Stimulated activated CD4-positive, alpha-beta T cell treated with anti-CD3 and anti-CD28 coated beads, TNF-alpha, amount 100 ng/mL, for 24 hours (primary cell): Measurements from ENCODE around the gene IFT74.

Experiments
- DNase-seq, 3 experiments: peaks; one replicate each; pipeline ENCODE4 v3.0.0-alpha.2; 2020; ENCODE audit warnings: low read depth in 3 of 3

The IFT74 gene

DNA sequence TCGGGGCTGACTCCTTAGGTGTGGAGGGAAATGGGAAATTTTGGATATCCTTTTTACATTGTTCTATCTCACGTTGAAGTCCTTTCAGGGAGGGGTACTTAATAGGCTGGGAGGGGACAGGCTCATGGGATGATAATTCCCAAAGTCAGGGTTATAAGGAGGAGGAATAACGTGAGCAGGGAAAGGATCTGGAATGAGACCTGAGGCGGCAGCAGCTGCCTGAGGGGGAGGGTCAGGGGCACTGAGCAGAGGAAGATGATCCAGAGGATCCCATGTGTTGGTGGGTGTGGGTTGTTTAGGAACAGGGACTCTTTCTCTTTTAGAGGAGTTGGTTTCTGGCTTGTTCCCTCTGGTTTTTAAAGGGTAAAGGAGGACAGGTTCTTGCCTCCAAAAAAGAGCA lies 18.7 kb downstream of the IFT74 start:
- DNase-seq: no peak

DNA sequence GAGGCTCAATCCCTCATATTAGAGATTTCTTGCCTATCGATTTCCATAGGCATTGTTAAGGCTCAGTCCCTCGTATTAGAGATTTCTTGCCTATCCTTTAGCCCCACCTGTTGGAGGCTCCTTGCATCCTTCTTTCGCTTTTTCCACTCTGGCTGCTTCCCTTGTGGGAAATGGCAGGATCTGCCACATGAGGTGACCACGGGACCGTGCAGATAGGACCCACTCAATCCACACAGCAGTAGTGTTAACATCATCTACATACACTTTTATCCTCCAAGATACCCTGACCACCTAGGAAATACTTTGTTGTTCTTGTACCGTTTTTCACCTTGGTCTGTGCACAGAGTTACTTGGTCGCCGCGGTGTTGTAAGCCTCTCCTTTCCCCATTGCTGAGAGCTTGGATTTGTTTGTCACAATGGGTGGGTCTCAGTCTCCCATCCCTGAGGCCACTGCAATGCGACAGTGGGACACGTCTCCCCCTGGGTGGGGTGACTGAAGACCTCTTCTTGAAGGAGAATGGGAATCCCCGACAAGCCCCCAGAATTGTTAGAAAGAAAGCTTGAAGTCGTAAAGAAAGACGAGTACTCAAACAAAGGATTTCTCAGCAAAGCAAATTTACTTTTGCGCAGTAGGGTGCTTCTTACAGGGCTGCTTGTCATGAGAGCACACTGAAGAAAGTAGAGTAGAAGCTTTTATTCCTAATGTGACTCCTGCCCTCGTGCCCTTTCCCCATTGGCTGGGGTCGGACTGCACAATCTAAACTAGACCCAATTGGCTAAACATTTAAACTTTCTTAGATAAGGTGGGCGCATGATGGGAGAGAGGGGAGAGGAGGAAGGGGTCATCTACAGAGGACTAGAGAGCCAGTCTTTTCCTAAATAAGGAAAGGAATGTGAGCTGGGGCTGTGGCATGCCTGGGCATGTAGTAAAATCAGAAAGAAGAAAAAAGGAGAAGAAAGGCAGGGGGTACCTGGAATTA lies 19.8 kb downstream of the IFT74 start:
- DNase-seq: no peak

DNA sequence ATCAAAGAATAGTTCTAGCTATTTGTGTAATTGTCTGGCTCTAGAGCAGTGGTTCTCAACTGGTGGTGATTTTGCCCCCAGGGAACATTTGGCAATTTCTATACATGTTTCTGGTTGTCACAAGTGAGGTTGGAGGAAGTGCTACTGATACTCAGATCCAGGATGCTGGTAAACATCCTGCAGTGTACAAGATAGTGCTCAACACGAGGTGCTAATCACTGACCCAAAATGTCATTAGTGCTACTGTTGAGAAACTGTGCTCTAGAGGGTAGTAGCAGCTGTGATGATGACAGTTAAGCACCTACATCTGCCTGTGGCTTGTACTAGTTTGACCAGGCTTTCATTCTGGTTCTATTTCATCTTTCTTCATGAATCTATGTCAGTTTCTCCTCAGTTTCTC lies 27.1 kb downstream of the IFT74 start:
- DNase-seq: no peak

DNA sequence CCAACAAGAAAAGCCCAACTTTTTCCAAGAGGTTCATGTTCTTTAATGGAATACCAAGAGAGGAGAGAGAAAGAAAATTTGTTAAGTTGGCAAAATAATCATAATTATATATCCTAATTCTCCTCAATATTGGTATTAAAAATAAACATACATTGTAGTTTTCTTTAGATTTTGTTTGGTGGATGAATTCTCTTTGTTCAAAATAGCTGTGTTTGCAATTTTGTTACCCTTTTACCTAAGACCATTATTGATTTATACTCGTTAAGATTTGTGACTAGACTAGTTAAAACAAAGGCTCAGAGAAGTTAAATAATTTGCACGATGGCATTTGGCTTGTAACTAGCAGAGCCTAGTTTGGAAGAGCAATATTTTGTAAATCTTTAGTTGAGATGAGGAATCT lies 39.6 kb downstream of the IFT74 start:
- DNase-seq: no peak

DNA sequence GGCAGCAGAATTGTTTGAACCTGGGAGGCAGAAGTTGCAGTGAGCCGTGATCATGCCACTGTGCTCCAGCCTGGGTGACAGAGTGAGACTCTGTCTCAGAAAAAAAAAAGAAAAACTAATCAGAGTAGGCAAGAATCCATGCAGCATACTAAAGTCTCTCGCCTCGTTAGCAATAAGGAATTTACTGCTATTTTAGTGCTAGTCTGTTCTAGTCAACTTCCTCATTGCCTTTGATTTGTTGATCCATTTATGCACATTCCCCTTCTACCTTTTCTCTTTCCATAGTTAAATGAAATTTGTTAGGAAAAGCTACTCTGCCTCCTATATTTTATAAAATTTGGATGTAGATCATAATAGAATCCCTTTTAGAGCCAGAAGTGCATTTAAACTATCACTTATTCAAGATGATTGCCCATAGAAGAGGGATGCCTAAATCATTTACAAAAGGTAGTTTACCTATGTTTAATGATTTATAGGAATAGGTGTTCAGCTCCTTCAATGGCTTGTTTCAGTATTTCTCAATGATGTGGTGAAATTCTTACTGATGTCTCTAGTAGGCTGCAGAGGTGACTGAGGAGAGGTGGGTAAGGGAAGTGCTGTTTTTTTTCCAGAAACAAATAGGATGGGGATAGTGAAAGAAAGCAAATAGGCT lies 47.3 kb downstream of the IFT74 start:
- DNase-seq: no peak

DNA sequence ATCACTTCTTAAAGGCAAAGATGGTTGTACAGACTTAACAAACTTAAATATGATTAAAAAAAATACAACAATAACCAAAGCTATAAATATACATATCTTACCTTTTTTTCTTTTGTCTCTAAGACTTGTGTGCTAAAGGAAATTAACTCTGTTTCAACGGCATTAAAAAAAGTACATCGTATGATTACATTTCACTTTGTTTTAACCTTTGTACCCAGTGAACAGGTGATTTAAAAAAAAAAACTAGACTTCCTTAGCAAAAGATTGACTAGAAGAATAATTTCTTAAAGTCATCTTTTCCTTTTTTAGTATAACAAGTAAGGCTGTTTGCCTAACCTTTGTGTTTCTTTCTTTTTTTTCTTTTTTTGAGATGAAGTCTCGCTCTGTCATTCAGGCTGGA lies 49.3 kb downstream of the IFT74 start, which contains the start of gene LRRC19:
TSS of gene LRRC19 (minus strand) at position 182 of the 400 bp plus-strand sequence. CDS start 5,978 bp downstream, outside the sequence.
- DNase-seq: no peak

DNA sequence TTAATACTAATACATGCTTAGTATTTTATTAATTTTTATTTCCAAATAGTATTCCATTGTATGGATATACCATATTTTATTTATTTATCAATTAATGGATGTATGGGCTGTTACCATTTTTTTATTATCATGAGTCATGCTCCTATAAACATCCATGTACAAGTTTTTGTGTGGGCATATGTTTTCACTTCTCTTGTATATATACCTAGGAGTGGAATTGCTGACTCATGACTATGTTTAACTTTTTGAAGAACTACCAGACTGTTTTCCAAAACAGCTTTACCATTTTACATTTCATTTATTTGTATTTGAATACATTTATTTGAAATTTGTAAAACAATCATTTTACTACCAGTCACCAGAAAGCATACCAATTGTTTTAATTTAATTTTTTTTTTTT lies 63.4 kb downstream of the IFT74 start:
- no peak for DNase-seq

DNA sequence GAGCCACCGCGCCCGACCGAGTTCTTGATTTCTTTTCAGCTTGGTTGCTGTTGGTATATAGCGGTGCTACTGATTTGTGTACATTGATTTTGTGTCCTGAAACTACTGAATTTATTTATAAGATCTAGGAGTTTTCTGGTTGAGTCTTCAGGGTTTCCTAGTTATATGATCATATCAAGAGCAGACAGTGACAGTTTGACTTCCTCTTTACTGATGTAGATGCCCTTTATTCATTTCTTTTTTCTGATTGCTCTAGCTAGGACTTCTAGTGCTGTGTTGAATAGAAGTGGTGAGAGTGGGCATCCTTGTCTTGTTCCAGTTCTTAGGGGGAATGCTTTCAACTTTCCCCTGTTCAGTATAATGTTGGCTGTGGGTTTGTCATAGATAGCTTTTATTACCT lies 66.7 kb downstream of the IFT74 start:
- DNase-seq: no peak

DNA sequence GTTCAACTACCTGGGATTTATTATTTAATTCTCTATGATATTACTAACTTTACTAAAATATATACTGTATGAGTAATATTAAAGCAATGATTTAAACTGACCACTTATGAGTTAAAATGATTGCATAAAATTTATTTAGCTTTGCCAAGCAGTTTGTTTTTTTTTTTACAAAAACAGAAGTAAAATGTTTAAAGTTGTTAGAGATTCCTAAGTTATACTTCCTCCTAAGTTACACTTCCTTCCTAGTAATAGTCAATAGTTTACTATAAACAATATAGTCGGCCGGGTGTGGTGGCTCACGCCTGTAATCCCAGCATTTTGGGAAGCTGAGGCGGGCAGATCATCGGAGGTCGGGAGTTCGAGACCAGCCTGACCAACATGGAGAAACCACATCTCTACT lies 73.0 kb downstream of the IFT74 start:
- no peak for DNase-seq

DNA sequence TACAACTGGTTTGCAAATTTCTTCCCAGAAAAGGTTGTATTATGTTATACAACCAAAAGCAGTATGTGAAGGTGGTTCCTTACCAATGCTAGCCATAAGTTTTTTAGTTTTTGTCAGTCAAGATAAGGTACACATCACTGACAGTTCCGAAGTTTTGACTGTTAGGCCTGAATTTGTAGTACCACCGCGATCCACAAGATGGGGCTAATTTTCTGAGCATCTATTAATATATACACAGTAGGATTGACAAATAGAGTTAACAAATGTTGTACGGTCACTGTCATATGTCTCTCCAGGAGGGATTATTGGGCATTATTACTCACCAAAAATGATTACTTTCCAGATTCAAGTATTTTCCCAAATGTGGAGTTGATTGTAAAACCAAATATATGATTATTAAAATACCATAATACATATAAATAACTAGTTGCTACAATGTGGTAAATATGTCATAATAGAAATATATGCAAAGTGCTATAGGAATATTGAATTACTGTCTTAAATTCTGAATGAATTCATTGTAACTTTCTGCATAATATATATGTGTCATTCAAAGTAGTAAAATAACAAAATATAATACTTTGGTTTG lies 77.7 kb downstream of the IFT74 start:
- peak; percentile 10 to 26 (median 19) for DNase-seq

DNA sequence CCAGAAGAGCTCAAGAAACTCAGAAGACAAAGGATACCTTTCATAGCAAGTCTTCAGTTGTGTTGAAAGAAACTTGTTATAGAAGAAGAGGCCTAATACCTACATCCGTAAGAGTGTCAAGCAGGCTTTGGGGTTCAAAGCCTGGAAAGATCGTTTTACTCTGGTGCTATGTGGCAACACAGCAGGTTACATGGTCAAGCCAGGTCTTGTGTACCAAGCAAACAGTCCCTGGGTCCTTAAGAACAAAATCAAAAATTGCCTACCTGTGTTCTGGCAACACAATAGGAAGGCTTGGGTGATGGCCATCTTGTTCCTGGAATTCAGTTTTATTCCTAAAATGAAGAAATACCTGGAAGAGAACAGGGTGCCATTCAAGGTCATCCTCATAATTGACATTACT lies 81.3 kb downstream of the IFT74 start:
- no peak for DNase-seq

DNA sequence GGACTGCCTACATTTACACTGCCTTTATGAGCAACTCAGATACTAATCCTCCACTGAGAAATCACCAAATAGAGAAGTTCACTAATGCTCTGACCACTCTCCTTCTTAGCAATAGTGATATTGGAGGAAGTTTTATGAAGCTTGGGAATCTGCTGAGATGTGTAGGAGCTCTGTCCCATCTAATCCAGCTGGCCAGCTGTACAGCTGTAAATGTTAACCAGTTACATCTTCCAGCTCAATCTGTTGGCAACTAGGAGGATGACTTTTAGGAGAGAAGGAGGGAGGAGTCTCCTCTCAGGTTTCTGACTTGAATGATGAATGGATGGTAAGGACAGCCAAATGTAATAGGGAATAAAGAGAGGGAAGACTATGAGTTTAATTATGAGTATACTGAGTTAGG lies 85.5 kb downstream of the IFT74 start:
- DNase-seq: no peak

DNA sequence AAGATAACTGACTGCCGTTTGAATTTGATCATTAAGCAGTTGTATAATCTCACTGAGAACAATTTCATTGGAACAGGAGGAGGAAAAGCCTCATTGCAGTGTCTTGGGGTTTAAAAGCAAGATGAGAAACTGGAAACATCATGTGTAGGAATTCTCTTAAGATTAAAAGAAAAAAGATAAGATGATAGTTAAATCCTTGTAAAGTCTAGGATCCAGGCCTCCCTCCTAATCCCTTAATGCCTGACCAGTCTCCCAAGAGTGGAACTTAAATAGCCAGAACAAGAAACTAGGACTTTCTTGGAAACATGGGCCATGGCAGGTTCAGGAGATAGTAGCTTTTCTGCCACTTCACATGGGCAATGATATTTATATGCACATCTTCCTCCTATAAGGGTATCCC lies 86.3 kb downstream of the IFT74 start:
- DNase-seq: no peak

DNA sequence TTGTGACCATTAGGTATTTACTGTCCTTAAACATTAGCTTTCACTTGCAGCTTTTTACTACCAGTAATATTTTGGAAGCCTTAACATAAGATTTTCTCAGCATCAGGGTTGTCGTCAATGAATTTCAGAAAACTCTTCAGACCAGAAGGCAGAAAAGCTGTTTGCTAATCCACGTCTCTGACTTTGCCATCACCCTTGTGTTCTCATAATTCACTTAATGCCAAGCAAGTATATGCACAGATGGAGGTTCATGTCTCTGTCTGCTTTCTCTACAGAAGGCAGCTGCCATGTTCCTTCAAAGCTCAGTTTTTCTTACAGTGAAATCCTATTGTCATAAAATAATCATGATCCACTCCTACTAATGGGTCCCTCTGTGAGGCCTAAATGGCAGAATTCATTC lies 87.0 kb downstream of the IFT74 start:
- no peak for DNase-seq

DNA sequence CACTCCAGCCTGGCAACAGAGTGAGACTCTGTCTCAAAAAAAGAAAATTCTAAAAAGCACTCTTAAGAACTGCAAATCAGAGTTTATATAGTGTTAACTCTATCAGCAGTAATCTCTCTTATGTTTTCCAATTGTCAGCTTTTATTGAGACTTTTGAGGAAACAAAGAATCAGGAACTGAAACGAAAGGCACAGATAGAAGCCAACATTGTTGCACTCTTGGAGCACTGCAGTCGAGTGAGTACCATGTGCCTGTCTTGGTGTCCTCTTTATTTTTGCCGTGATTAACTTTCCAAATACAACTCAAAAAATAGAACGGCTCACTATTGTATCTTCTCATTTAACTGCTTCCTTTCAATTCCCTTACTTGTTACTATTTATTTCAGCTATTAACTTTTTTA lies 90.9 kb downstream of the IFT74 start:
- DNase-seq: no peak

DNA sequence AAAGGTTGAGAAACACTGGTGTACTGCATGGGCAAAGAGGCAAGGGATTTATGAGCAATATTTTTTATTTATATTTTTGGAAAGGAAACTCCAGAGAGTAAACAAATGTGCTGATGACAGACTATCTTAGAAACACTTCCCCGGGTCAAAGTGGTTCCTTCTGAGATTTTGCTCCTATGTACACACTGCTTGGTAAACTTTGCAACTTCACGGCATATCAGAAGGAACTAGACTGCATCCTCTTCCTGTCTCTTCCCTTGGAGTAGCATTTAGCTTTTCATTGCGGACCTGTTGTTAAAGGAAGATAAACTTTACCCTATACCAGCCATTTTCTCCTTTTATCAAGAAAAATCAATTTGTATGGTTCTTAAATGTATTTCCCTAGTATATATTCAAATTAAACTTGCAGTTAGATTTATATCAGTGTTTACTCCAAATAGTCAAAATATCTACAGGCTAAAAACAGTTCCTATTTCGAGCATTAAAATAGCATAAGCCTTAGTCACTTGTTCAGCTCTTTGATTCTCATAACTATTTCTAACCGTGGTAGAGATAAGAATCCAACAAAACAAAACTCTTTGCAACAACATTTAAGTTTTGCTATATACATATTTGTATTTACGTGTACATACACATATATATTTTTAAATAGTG lies 97.3 kb downstream of the IFT74 start:
- no peak for DNase-seq

DNA sequence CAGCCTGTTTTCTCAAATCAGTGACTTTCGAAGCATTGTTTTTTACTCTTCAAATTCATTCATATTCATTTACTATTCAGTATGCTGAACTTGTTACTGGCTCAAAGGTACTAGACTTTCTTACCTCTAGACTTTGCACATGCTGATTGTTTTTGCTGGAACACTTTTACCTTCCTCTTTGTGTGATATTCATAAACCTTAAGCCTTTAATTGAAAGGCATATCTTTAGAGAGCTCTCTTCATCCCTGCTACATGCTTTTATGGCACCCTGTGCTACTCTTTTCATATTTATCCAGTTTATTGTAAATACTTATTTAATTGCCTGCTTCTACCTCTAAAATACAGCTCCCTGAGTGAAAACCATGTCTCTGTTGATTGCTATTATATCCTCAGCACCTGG lies 97.9 kb downstream of the IFT74 start:
- no peak for DNase-seq

DNA sequence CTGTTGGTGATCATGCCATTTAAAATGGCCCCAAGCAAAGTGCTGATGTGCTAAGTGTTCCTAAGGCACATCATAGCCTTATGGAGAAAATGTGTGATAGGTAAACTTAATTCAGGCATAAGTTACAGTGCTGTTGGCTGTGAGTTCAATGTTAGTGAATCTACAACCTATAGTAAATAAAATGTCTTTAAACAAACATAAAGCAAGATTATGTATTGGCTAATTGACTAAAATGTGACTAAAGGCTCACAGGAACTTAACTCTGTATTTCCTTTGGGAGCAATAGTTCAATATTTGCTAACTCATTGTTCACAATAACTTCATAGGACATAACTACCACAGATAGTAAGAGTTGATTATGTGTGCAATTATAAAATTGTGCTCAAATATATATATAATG lies 98.6 kb downstream of the IFT74 start:
- no peak for DNase-seq

DNA sequence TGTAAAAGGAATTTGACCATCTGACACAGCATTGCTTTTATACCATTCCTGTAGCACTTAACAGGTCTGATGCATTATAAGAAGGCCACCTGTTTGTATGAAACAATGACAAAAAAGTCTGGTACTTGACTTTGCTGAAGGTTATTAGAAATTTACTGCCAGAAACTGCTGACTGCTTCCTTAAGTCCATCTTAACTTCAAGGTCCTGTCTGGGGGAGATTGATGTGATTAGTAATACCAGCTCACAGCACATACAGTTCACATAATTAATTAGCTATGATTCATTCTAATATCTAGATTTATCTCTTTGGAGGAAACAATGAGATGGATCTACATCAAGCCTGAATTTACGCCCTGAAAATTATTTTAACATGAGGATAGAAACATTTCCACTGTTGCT lies 103.2 kb downstream of the IFT74 start:
- DNase-seq: no peak

DNA sequence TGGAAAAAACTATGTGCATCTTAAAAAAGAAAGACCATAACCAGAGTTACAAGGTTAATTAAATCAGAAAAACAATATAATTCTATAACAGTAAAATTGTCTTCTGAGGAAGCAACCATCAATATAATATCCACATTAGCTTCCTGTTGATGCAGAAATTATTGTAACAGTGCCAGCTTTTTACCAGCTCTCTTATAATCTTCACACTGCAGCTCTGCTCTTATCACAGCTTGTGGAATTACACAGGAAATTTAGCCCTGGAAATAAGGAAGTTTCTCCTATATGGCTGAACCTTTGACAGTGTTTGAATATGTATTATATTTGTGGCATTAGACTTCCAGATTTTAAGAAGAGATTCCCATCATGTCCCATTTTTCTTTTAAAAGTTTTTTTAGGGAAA lies 103.7 kb downstream of the IFT74 start:
- no peak for DNase-seq

DNA sequence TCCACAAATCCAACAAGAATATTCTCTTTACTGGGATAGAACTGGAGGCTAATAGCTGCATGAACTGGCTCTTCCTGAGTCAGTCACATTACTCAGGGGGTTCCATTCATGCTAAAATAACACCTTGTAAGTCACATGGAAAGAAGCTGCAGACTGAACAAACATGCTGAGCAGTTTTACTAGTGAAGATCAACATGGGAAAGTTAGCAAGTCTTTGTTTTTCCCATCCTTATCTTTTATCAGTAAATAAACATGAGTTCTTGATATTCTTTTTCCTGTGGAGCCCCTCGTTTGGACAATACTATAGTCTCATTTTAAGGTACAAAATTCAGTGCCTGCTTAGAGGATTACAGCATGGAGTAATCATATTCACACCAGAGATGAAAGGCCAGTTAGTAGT lies 109.1 kb downstream of the IFT74 start:
- DNase-seq: no peak
